Body of pancreas (tissue), 4 donors: ENCODE measurements around the gene IGSF21. TPM values are rescaled to one million over a fixed set of nuclear protein-coding genes. Genes with fewer than 3 reads are reported as not detected.

ENCODE experiments used
- ATAC-seq: fragments of 150-250 bp; one replicate; pipeline ENCODE4 v1.9.1; 2016
- DNase-seq, 4 donors: peaks; one replicate each; pipeline ENCODE4 v3.0.0-alpha.2; 2019
- H3K27ac ChIP-seq, 4 donors: fragments of 200-600 bp; sonication (generic); 1 replicate in 3 of 4; 2 replicates in 1 of 4; pipeline versions ENCODE4 v1.5.1 to v1.6.1; 2016 to 2019; ENCODE audit warnings: mild to moderate bottlenecking in 1 of 4, mixed read lengths in 1 of 4, moderate library complexity in 1 of 4
- H3K27me3 ChIP-seq, 2 donors: fragments of 200-600 bp; sonication (generic); one replicate each; pipeline ENCODE4 v1.6.0; 2016; ENCODE audit warnings: mild to moderate bottlenecking in 1 of 2
- H3K36me3 ChIP-seq, 2 donors: fragments of 200-600 bp; sonication (generic); replicated peaks in 1 of 2; 2 replicates each; pipeline ENCODE4 v1.5.1; 2016; ENCODE audit warnings: low read depth in 2 of 2; ENCODE audit not compliant: insufficient read depth in 1 of 2
- H3K4me1 ChIP-seq: fragments of 200-600 bp; sonication (generic); one replicate; pipeline ENCODE4 v1.6.0; 2016
- H3K4me3 ChIP-seq, 2 donors: fragments of 200-600 bp; sonication (generic); 1 replicate in 1 of 2; 2 replicates in 1 of 2; pipeline ENCODE4 v1.5.1; 2016 to 2019
- H3K9me3 ChIP-seq, 3 donors: fragments of 200-600 bp; sonication (generic); 1 replicate in 2 of 3; 2 replicates in 1 of 3; pipeline ENCODE4 v1.5.1; 2016
- CTCF ChIP-seq, 7 experiments: fragments of 450-650 bp in 4 of 7; fragments of 200-600 bp in 3 of 7; sonication (generic) in 3 of 7; IDR thresholded peaks; one replicate each; pipeline ENCODE4 v1.5.1; 2016 to 2019; ENCODE audit warnings: antibody characterized with exemption in 7 of 7
- POLR2A ChIP-seq, 3 donors: fragments of 450-650 bp; IDR thresholded peaks; one replicate each; pipeline ENCODE4 v1.6.1; 2016; ENCODE audit warnings: antibody characterized with exemption in 3 of 3, mild to moderate bottlenecking in 2 of 3
- WGBS, 2 donors: methylation state at CpG; one replicate each; pipeline ENCODE4 v1.1.5; 2017; 5-methylcytosine and 5-hydroxymethylcytosine counted together
- intact Hi-C: fragments of 100-400 bp; cut with DNase I; formaldehyde crosslinking; loops from one replicate; pipeline ENCODE4 v1.15.1; 2023
- total RNA-seq, 2 donors: library from RNA; depleted of rRNA; stranded (reverse); fragments of >200 nt; gene quantifications; one replicate each; pipeline ENCODE4 v1.1.0, GENCODE V29; 2016

IGSF21 gene
- total RNA-seq, 2 donors from 2014 or later, result 0.33 to 2.1 TPM

DNA sequence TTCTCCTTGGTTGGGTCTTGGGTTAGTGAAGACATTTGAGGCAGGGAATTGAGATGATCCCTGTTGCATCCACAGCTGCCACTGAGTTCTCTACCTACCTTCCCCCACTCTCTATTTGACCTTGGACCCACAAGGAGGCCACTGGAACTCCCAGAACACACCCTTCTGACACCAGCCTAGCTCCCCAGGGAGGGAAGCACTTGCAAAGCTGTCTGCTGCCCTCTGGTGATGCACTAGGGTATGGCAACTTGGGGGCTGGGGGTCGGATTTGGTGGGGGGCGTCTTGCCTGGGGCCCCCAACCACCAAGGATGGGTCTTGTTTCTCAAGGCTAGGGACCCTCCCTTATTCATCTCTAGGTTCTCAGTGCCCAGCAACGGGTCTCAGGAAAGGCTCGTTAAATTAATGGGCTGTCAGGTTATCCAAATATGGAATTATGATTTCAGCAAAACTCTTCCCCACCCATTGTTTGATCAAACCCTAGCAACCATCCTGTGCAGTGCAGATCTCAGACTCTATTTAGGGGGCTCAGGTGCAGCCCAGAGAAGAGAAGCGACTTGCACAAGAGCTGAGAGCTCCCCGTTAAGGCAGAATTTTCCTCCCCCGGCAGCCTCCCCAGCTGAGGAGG is 195.3 kb downstream of the IGSF21 start:
- WGBS, 2 donors, result 37 to 43% methylated on average over 5 to 7 of the region's 7 CpGs

GRCh38 chr1:18304151-18304869 is 196.7 kb downstream of the IGSF21 start:
- no peaks in the 10 kb centered on the region for H3K9me3 ChIP-seq
- no peak overlapping the region for H3K4me3 ChIP-seq
- H3K4me1 ChIP-seq, result no peaks in the 10 kb centered on the region
- WGBS, 2 donors, result 65 to 68% methylated on average over 5 to 6 of the region's 6 CpGs
- intact Hi-C loops, result loop anchor here (5.0 kb wide), 1 partner anchor 268 kb away; no protein-coding TSS in a partner anchor
- H3K27ac ChIP-seq, result no peak overlapping the region
- H3K36me3 ChIP-seq, result no peaks in the 10 kb centered on the region
- H3K27me3 ChIP-seq, result no peaks in the 10 kb centered on the region
- DNase-seq (no peak), ATAC-seq (no peak)
- TF ChIP-seq CTCF (IDR thresholded peaks at IDR 0.05) (no peak), POLR2A (IDR thresholded peaks at IDR 0.05) (no peak)

More for the DNA sequence above, 195.3 kb downstream of the IGSF21 start:
- no peaks in the 10 kb centered on the region for H3K27me3 ChIP-seq
- DNase-seq (no peak), ATAC-seq (no peak)
- no peak overlapping the region for H3K4me3 ChIP-seq
- H3K9me3 ChIP-seq, result no peaks in the 10 kb centered on the region
- intact Hi-C loops, result loop anchor here (5.0 kb wide), 1 partner anchor 269 kb away; no protein-coding TSS in a partner anchor
- no peaks in the 10 kb centered on the region for H3K36me3 ChIP-seq
- no peak overlapping the region for H3K27ac ChIP-seq
- H3K4me1 ChIP-seq, result no peaks in the 10 kb centered on the region
- no peak for TF ChIP-seq POLR2A (IDR thresholded peaks at IDR 0.05)
- peak in 1 of 7 experiments; percentile 7 for TF ChIP-seq CTCF (IDR thresholded peaks at IDR 0.05)

DNA sequence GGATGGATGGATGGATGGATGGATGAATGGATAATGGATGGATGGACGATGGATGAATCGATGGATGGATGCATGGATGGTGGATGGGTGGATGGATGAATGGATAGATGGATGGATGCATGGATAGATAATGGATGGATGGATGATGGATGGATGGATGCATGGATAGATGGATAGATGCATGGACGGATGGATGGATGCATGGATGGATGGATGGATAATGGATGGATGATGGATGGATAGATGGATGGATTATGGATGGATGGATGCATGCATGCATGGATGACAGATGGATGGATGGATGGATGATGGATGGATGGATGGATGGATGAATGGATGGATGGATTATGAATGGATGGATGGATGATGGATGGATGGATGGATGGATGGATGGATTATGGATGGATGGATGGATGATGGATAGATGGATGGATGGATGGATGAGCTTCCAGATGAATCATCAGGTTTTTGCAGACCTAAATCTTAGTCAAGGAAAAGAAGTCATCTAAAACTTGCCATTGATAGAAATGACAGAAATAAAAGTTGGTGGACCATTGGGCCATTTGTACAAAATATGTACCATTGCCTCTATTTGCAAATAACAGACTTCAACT is 197.7 kb downstream of the IGSF21 start:
- TF ChIP-seq POLR2A (IDR thresholded peaks at IDR 0.05) (no peak), CTCF (IDR thresholded peaks at IDR 0.05) (no peak)
- H3K36me3 ChIP-seq, result no peaks in the 10 kb centered on the region
- WGBS, 2 donors, result 65 to 70% methylated on average over 3 of the region's 3 CpGs
- no peaks in the 10 kb centered on the region for H3K9me3 ChIP-seq
- H3K4me1 ChIP-seq, result no peaks in the 10 kb centered on the region
- DNase-seq (no peak), ATAC-seq (no peak)
- intact Hi-C loops, result no loop called here
- H3K27ac ChIP-seq, result no peak overlapping the region
- H3K4me3 ChIP-seq, result no peak overlapping the region
- H3K27me3 ChIP-seq, result no peaks in the 10 kb centered on the region

- WGBS, 2 donors, result 54 to 60% methylated on average over 12 to 13 of the region's 13 CpGs
- no peak overlapping the region for H3K4me3 ChIP-seq
- H3K27ac ChIP-seq, result no peak overlapping the region
- no peaks in the 10 kb centered on the region for H3K36me3 ChIP-seq
- TF ChIP-seq POLR2A (IDR thresholded peaks at IDR 0.05) (no peak), CTCF (IDR thresholded peaks at IDR 0.05) (no peak)
- no peaks in the 10 kb centered on the region for H3K9me3 ChIP-seq
- ATAC-seq, result no peak
- no peaks in the 10 kb centered on the region for H3K27me3 ChIP-seq
- no peaks in the 10 kb centered on the region for H3K4me1 ChIP-seq
- intact Hi-C loops, result no loop called here
- DNase-seq, result no peak
These were observed 199.8 kb downstream of the IGSF21 start for GRCh38 chr1:18307329-18307898.
